GM12878 (cell line): ENCODE measurements around the gene TEX261. TPM values are rescaled to one million over a fixed set of nuclear protein-coding genes. Genes with fewer than 3 reads are reported as not detected.

ENCODE experiments used
- ATAC-seq: fragments of 200-7000 bp; cut with Tn5 transposase; 3 replicates; pipeline ENCODE4 v1.9.1; 2020; ENCODE audit warnings: mild to moderate bottlenecking, moderate library complexity
- BruUV-seq: library from RNA; stranded (reverse); fragments of 400-500 nt; replicated peaks from 2 replicates; lab custom pipeline; 2021; lab: Mats Ljungman, UMichigan
- CTCF ChIA-PET: fragments of 300-600 bp; sonication (Branson Sonifier 250); formaldehyde crosslinking; extraction: SDS; loops from one replicate; lab custom pipeline; 2021; ENCODE audit warnings: inconsistent platforms; lab: Yijun Ruan, JAX
- POLR2A ChIA-PET: fragments of 350-600 bp; formaldehyde crosslinking; extraction: SDS; loops from one replicate; lab custom pipeline; 2021; ENCODE audit warnings: inconsistent platforms; lab: Charles Lee
- RAD21 ChIA-PET: fragments of 300-600 bp; sonication (Branson Sonifier 250); formaldehyde crosslinking; loops from one replicate; lab custom pipeline; 2023; ENCODE audit warnings: antibody characterized with exemption; ENCODE audit not compliant: unreplicated experiment; lab: Charles Lee
- SMC1A ChIA-PET: fragments of 300-600 bp; sonication (Branson Sonifier 250); formaldehyde crosslinking; loops from one replicate; lab custom pipeline; 2023; ENCODE audit not compliant: unreplicated experiment, uncharacterized antibody; lab: Charles Lee
- DNase-seq: peaks from one replicate; pipeline ENCODE4 v3.0.0-alpha.2; 2011; ENCODE audit warnings: low read depth, low spot score
- FAIRE-seq: peaks from 3 replicates; lab custom pipeline; 2011; peaks lifted over from hg19 to GRCh38; lab: Jason Lieb, UNC
- H2AFZ ChIP-seq: 2 replicates; pipeline ENCODE4 v1.6.0; 2011; ENCODE audit warnings: low read depth, low read length, control low read depth; ENCODE audit not compliant: control insufficient read depth
- H3K27ac ChIP-seq: 2 replicates; pipeline ENCODE4 v1.5.1; 2011; ENCODE audit warnings: control low read depth; ENCODE audit not compliant: control insufficient read depth, insufficient read depth
- H3K27me3 ChIP-seq, 2 experiments: replicated peaks in 1 of 2; 2 replicates each; pipeline versions ENCODE4 v1.6.0 to v1.6.1; 2011; ENCODE audit warnings: low read length in 1 of 2; ENCODE audit not compliant: control insufficient read depth in 2 of 2, insufficient read depth in 2 of 2
- H3K36me3 ChIP-seq, 2 experiments: 2 replicates each; pipeline ENCODE4 v1.5.1; 2011; ENCODE audit warnings: low read length in 1 of 2; ENCODE audit not compliant: control insufficient read depth in 2 of 2, insufficient read depth in 2 of 2
- H3K4me1 ChIP-seq: 2 replicates; pipeline ENCODE4 v1.6.1; 2011; ENCODE audit warnings: mild to moderate bottlenecking, low read length, moderate library complexity, mixed read lengths; ENCODE audit not compliant: control insufficient read depth, insufficient read depth
- H3K4me2 ChIP-seq: 2 replicates; pipeline ENCODE4 v1.6.0; 2011; ENCODE audit warnings: control low read depth; ENCODE audit not compliant: control insufficient read depth, insufficient read depth
- H3K4me3 ChIP-seq: fragments of 200-600 bp; sonication (generic); 2 replicates; pipeline ENCODE4 v1.5.1; 2016
- H3K79me2 ChIP-seq: 2 replicates; pipeline ENCODE4 v1.6.0; 2011; ENCODE audit warnings: low read length; ENCODE audit not compliant: control insufficient read depth, insufficient read depth
- H3K9ac ChIP-seq: 2 replicates; pipeline ENCODE4 v1.8.0; 2011; ENCODE audit warnings: low read length, control low read depth, mixed read lengths; ENCODE audit not compliant: control insufficient read depth, insufficient read depth
- H3K9me3 ChIP-seq: replicated peaks from 3 replicates; pipeline ENCODE4 v1.5.1; 2011; ENCODE audit warnings: mild to moderate bottlenecking, low read length; ENCODE audit not compliant: control insufficient read depth, insufficient read depth
- H4K20me1 ChIP-seq: 2 replicates; pipeline ENCODE4 v1.6.0; 2011; ENCODE audit not compliant: control insufficient read depth, insufficient read depth
- BMI1 ChIP-seq: fragments of 450-650 bp; IDR thresholded peaks from 2 replicates; pipeline ENCODE4 v1.6.1; 2016; ENCODE audit warnings: mild to moderate bottlenecking, moderate library complexity, borderline replicate concordance
- EED ChIP-seq: sonication (generic); IDR thresholded peaks from 2 replicates; pipeline ENCODE4 v1.6.1; 2016; ENCODE audit warnings: antibody characterized with exemption, low read depth
- EZH2 ChIP-seq: IDR thresholded peaks from 2 replicates; pipeline ENCODE4 v1.6.1; 2012; ENCODE audit warnings: low read depth, mild to moderate bottlenecking, control low read depth, inconsistent platforms, low read length, borderline replicate concordance; ENCODE audit not compliant: control insufficient read depth
- IRF4 ChIP-seq: IDR thresholded peaks from 2 replicates; pipeline ENCODE4 v1.6.1; 2011; ENCODE audit warnings: low read depth, low read length
- IRF5 ChIP-seq: fragments of 450-650 bp; IDR thresholded peaks from 2 replicates; pipeline ENCODE4 v1.6.1; 2017; ENCODE audit warnings: borderline replicate concordance
- MAX ChIP-seq: IDR thresholded peaks from 2 replicates; pipeline ENCODE4 v1.6.1; 2012; ENCODE audit warnings: low read depth, low read length, improper control_type of control experiment
- MLLT1 ChIP-seq: fragments of 450-650 bp; IDR thresholded peaks from 2 replicates; pipeline ENCODE4 v1.6.1; 2016; ENCODE audit warnings: mild to moderate bottlenecking
- MYB ChIP-seq: fragments of 150-350 bp; IDR thresholded peaks from 2 replicates; pipeline ENCODE4 v1.6.1; 2014; ENCODE audit warnings: mild to moderate bottlenecking, low read depth, low read length, borderline replicate concordance
- PAX8 ChIP-seq: fragments of 450-650 bp; IDR thresholded peaks from 2 replicates; pipeline ENCODE4 v1.6.1; 2017; ENCODE audit warnings: mild to moderate bottlenecking, moderate library complexity
- PKNOX1 ChIP-seq: fragments of 450-650 bp; IDR thresholded peaks from 2 replicates; pipeline ENCODE4 v1.6.1; 2016; ENCODE audit warnings: mild to moderate bottlenecking
- PML ChIP-seq: IDR thresholded peaks from 2 replicates; pipeline ENCODE4 v1.6.1; 2012; ENCODE audit warnings: low read length, inconsistent platforms
- RELB ChIP-seq: fragments of 450-650 bp; IDR thresholded peaks from 2 replicates; pipeline ENCODE4 v1.6.1; 2017; ENCODE audit warnings: low read depth, mild to moderate bottlenecking, moderate library complexity
- RUNX3 ChIP-seq: IDR thresholded peaks from 2 replicates; pipeline ENCODE4 v1.6.1; 2012; ENCODE audit warnings: low read length, inconsistent platforms
- SRF ChIP-seq, 2 experiments: IDR thresholded peaks; 2 replicates each; pipeline ENCODE4 v1.6.1; 2011; ENCODE audit warnings: low read depth in 2 of 2, low read length in 2 of 2, mild to moderate bottlenecking in 1 of 2, moderate library complexity in 1 of 2
- TCF7 ChIP-seq: IDR thresholded peaks from 2 replicates; pipeline ENCODE4 v1.6.1; 2014; ENCODE audit warnings: antibody characterized with exemption, borderline replicate concordance
- WGBS: methylation state at CpG from one replicate; pipeline ENCODE4 v1.1.6; 2016; ENCODE audit warnings: low lambda C conversion rate; ENCODE audit not compliant: insufficient replicate concordance, insufficient coverage; ENCODE audit errors: missing lambda C conversion rate; 5-methylcytosine and 5-hydroxymethylcytosine counted together
- in situ Hi-C: fragments of 300-500 bp; cut with MboI; formaldehyde crosslinking; loops from 9 replicates; pipeline ENCODE4 v1.14.3; 2018; ENCODE audit warnings: mixed read lengths
- intact Hi-C: fragments of 100-400 bp; cut with micrococcal nuclease; formaldehyde crosslinking; loops from one replicate; pipeline ENCODE4 v1.14.2; 2022; ENCODE audit not compliant: unreplicated experiment
- polyA plus RNA-seq, 11 experiments: library from polyadenylated mRNA; depleted of rRNA in 4 of 11; unstranded in 6 of 11; stranded (reverse) in 5 of 11; fragments of >200 nt; fragmentation: Nextera tagmentation in 4 of 11; fragmentation: Illumina TruSeq in 1 of 11; extraction: Ambion mirVana in 4 of 11; extraction: Trizol in 1 of 11; gene quantifications; 1 replicate in 1 of 11; 2 replicates in 10 of 11; pipeline versions ENCODE4 v1.2.1 to v1.2.3, GENCODE V29; 2011 to 2016; ENCODE audit warnings: inconsistent platforms in 2 of 11, missing spikeins in 2 of 11, low read depth in 1 of 11
- total RNA-seq, 4 experiments: library from RNA; depleted of rRNA in 3 of 4; stranded (reverse); fragments of >200 nt in 3 of 4; fragmentation: Illumina TruSeq in 1 of 4; extraction: Trizol in 1 of 4; gene quantifications; 2 replicates each; pipeline versions ENCODE4 v1.2.1 to v1.2.3, GENCODE V29; 2013 to 2021

The TEX261 gene
- total and polyA plus RNA-seq, 10 of the 15 experiments (the other 5 are each of a cell fraction or from before 2014, with no cell fraction given), result 5.5 to 75.6 (median 40.3) TPM

- intact Hi-C loops (no loop called here), in situ Hi-C loops (no loop called here)
- no TSS peak for BruUV-seq
- TF ChIP-seq TCF7 (no peak), PKNOX1 (no peak), MAX (no peak), RUNX3 (no peak), IRF4 (no peak), MLLT1 (no peak), EZH2 (no peak), EED (no peak), RELB (no peak), SRF (IDR thresholded peaks at IDR 0.05; ENCODE audit: low read depth in 2 of 2, low read length in 2 of 2) (no peak), PML (no peak), BMI1 (no peak), IRF5 (no peak), PAX8 (no peak), MYB (no peak)
- Histone ChIP-seq H3K27me3 (no peaks in the 10 kb centered on the region), H3K36me3 (no peaks in the 10 kb centered on the region), H3K9me3 (no peaks in the 10 kb centered on the region), H3K79me2 (no peaks in the 10 kb centered on the region), H4K20me1 (no peaks in the 10 kb centered on the region), H3K4me1 (peaks cover 9% of the 10 kb centered on the region), H3K27ac (no peak overlapping the region), H3K9ac (no peak overlapping the region), H3K4me3 (no peak overlapping the region), H3K4me2 (no peak overlapping the region), H2AFZ (peak overlapping the region; percentile 100; the same call in 1 of the 2 replicates)
- CTCF ChIA-PET, result interaction anchor here (0.6 to 3.3 kb wide), 24 partner anchors 9 to 697 kb away, joined by 3 to 30 read pairs (median 4); partner anchors contain the start of genes ANKRD53, MCEE and NAGK
- FAIRE-seq, result no peak
- POLR2A ChIA-PET, result interaction anchor here (1.3 to 1.4 kb wide), 2 partner anchors 10 to 69 kb away, joined by 3 to 4 read pairs; no protein-coding TSS in a partner anchor
- no peak for DNase-seq
- SMC1A ChIA-PET, result interaction anchor here (1.1 to 3.0 kb wide), 5 partner anchors 16 to 69 kb away, joined by 3 to 11 read pairs (median 5); no protein-coding TSS in a partner anchor
- RAD21 ChIA-PET, result interaction anchor here (0.9 to 1.0 kb wide), 2 partner anchors 17 to 142 kb away, joined by 3 to 4 read pairs; no protein-coding TSS in a partner anchor
- 46% methylated on average over 5 of the region's 5 CpGs for WGBS
- no peak; the same call in 2 of the 3 replicates for ATAC-seq
Measured at GRCh38 chr2:71001592-71001927, 6.9 kb upstream of the TEX261 start.
